HG02885 (cell line): ENCODE results near the gene TMC7.
"Not testable (repeated sequence)": the region's sequence is repeated elsewhere in the genome, so short reads cannot be mapped to it uniquely, and the experiment has no call there.

Experiments used
- ATAC-seq: cut with Tn5 transposase; IDR thresholded peaks from one replicate; pipeline ENCODE4 v1.9.1; 2021; ENCODE audit warnings: mild to moderate bottlenecking; ENCODE audit not compliant: unreplicated experiment, poor library complexity

The TMC7 gene

GRCh38 chr16:18983565-18984434 lies at the start of gene TMC7:
Gene TMC7, plus strand, starts transcription at chr16:18983934. Its CDS starts 130 bp downstream, at chr16:18984064.
- ATAC-seq, result no peak

DNA sequence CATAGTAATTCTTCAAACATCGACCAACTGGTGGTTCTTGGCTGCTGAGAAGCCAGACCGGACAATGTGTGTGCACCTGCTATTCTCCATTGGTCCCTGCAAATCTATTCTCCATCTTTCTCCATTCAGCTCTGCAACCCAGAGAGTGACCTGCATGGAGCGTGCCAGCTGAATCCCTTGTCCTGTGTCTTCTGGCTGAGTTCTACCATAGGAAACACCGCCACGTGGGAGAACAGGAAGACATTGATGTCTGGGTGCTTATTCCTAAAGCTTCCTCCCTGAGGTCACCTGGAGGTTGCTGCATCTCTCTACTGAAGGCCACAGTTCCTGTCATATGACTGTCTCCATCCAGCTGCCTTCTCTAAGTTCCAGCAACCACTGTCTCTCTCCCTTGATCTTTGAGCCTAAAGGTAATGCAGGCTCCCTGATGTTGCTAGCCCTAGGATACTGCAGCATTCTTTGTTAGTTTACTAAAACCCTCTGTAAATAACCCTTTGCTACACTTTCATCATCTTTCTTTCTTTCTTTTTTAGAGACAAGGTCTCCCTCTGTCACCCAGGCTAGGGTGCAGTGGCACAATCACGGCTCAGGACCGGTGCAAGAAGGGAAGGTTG lies 46.9 kb upstream of the TMC7 start:
- no peak for ATAC-seq

DNA sequence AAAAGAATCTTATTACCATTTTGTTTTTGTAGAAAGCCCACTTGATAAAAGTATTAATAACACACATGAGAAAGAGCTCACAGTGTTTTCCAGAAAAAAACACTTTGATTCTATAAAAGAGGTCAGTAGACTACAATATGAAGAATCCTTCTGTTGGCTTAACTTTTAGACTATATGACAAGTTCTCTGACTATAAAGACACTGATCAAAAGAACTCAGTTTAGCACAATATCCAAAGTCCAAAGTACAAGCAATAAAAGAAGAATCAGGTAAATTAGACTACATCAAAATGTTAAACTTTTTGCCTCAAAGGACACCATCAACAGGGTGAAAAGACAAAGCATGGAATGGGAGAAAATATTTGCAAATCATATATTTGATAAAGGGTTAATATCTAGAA lies 46.3 kb upstream of the TMC7 start:
- ATAC-seq, result no peak

DNA sequence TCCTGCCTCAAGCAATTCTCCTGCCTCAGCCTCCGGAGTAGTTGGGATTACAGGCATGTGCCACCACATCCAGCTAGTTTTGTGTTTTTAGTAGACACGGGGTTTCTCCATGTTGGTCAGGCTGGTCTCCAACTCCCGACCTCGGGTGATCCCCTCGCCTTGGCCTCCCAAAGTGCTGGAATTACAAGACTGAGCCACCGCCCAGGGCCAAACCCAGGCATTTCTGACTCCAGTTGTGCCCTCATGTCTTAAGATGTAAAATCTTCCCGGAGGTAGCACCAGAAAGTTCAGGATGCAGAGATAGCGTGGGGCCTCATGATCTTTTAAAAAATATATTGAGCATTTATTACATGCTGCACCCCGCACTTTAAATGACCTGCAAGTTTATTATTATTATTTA lies 44.7 kb upstream of the TMC7 start:
- no peak for ATAC-seq

- no peak for ATAC-seq
These were observed 42.3 kb upstream of the TMC7 start for GRCh38 chr16:18941471-18941870.

DNA sequence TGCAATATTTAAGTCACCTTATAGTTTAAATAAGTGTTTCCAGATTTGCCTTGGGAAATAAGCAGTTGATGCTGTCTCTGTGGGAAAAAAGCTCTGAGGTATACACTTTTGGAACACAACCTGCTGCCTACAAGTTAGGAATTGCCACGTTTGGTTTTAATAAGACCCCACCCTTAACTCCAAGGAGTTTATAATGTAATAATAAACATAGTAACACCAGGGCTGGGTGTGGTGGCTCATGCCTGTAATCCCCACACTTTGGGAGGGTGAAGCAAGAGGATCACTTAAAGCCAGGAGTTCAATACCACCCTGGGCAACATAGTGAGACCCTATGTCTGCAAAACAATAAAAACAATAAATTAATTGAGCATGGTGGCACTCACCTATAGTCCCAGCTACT lies 41.7 kb upstream of the TMC7 start:
- ATAC-seq, result no peak

DNA sequence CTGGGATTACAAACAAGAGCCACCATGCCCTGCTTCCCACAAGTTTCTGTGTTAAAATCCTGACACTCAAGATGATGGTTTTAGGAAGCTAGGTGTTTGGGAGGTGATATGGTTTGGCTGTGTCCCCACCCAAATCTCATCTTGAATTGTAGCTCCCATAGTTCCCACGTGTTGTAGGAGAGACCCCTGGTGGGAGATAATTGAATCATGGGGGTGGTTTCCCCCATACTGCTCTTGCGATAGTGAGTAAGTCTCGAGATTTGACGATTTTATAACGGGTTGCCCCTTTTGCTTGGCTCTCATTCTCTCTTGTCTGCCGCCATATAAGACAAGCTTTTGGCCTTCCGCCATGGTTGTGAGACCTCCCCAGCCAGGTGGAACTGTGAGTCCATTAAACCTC lies 40.3 kb upstream of the TMC7 start:
- no peak for ATAC-seq

DNA sequence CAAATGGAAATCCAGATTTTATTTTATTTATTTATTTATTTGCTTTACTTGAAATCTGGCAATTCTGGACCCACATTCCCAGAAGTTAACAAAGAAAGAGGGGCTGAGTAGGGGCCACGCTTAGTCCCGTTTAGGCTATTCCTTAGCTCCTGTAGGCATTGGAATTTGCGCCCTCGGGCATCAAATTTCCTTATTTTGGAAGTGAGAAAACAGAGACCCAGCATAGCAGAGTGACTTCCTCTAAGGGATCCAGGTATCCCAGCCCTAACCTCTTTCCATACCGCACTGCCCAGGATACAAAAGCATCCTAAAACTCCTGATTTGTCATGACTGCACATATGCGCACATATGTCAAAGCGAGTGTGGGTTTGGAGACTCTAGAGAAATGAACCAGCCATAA lies 38.5 kb upstream of the TMC7 start:
- no peak for ATAC-seq

DNA sequence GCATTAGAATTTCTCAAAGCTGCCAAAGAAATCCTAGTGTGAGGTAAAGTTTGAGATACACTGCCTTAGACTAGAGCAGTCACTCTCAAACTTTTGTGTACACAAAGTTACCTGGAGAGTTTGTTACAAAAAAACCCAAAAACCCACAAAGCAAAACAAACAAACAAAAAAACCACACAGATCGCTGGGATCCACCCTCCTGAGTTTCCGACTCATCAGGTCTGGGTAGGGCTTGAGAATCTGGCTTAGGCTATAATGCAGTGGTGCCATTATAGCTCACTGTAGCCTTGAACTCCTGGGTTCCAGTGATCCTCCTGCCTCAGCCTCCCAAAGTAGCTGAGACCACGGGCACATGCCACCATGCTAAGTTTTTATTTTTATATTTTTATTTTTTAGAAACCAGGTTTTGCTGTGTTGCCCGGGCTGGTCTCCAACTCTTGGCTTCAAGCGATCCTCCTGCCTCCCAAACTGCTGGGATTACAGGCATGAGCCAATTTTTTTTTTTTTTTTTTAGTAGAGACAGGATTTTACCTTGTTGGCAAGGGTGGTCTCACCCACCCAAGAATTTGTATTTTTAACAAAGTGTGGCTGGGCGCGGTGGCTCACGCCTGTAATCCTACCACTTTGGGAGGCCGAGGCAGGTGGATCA lies 35.2 kb upstream of the TMC7 start:
- ATAC-seq, result no peak

- ATAC-seq, result no peak
These were observed 33.1 kb upstream of the TMC7 start for GRCh38 chr16:18950469-18951185.

- ATAC-seq, result no peak
These were observed 30.2 kb upstream of the TMC7 start for GRCh38 chr16:18953547-18953946.

DNA sequence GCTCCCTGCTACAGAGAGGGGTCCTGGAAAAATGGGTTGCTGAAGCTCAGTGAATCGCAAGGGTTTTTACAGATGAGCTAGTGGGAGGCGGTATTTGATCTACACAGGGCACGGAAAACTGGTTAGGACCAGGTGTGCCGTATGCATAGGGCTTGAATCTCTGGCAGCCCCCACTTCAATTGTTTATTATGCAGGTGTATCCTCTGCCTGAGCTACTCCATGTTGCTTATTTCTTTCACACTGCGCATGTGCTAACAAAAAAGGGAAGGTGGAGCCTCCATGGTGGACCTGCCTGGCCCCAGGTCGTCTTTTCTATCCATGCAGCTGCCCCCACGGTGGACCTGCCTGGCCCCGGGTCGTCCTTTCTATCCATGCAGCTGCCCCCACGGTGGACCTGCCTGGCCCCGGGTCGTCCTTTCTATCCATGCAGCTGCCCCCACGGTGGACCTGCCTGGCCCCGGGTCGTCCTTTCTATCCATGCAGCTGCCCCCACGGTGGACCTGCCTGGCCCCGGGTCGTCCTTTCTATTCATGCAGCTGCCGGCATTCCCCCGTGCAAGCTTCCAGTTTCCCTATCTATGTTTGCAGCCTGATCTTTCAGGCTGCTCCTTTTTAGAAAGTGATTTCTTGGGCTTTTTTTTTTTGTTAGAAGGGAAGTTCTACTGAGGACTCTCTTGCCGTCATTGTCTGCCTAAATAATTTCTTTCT lies 27.7 kb upstream of the TMC7 start:
- not testable (repeated sequence) for ATAC-seq

DNA sequence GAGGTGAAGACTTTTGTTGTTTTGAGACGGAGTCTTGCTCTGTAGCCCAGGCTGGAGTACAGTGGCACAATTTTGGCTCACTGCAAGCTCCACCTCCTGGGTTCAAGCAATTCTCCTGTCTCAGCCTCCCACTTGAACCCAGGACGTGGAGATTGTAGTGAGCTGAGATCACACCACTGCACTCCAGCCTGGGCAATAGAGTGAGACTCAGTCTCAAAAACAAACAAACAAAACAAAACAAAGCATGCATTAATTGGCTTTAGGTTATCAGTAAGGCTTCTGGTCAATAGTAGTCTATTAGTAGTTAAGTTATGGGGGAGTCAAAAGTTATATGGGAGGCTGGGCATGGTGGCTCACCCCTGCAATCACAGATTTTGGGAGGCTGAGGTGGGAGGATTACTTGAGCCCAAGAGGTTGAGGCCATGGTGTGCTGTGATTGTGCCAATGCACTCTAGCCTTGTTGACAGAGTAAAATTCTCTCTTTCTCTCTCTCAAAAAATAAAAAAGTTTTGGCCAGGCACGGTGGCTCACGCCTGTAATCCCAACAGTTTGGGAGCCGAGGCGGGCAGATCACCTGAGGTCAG lies 27.0 kb upstream of the TMC7 start:
- not testable (repeated sequence) for ATAC-seq

GRCh38 chr16:18958621-18959029 lies 25.1 kb upstream of the TMC7 start:
- ATAC-seq, result no peak

- no peak for ATAC-seq
These were observed 24.7 kb upstream of the TMC7 start for GRCh38 chr16:18959031-18959505.

- ATAC-seq, result no peak
These were observed 18.2 kb upstream of the TMC7 start for GRCh38 chr16:18965555-18965954.

- no peak for ATAC-seq
These were observed 16.9 kb upstream of the TMC7 start for GRCh38 chr16:18966791-18967190.

DNA sequence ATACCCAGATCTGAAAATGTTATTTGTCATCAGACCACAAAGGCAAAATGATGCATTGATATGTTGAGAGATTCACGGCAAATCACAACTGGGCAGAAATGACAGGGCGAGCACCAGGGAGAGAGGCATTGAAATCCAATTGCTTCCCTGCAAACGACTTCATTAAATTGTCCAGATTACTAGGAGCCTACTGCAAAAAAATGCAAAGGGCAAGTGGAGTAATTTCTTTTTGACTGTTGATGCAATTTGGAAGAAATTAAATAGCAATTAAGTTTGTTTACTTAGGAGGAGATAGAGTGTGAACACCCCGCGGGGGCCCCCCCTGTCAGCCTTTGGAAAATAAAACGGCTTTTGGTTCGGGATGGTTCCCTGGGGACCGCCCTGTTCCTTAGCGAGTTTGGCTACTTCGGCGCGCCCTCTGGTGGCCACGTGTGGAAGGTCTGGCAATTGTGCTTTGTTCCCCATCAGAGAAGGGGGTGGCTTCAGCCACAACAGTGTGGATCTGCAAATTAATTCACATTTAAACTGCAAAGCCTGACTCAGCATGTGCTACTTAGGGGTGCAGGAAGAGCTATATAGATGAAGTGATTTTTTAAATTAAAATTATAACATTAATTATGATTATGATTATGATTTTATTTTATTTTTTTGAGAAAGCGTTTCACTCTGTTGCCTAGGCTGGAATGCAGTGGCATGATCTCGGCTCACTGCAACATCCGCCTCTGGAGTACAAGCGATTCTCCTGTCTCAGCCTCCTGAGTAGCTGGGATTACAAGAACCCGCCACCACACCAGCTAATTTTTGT lies 14.5 kb upstream of the TMC7 start:
- ATAC-seq, result no peak

DNA sequence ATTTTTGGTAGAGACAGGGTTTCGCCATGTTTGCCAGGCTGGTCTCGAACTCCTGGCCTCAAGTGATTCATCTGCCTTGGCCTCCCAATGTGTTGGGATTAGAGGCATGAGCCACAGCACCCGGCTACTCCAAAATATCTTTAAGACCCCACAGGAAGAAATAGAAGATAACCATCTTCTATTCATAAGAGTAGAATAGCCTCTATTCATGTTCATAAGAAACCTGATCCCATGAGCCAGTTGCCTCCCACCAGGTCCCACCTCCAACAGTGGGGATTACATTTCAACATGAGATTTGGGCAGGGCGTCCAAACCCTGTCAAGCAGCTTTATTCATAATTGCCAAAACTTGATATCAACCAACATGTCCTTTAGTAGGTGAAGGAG lies 13.9 kb upstream of the TMC7 start:
- ATAC-seq, result no peak
